HFFc6 (cell line): ENCODE measurements around the gene DRAXIN. TPM values are rescaled to one million over a fixed set of nuclear protein-coding genes. Genes with fewer than 3 reads are reported as not detected.
A peak's percentile ranks its signal among the peaks of the same experiment; 100 is the strongest.

Experiments used
- DNase-seq: peaks from one replicate; pipeline ENCODE4 v3.0.0-alpha.2; 2018
- H3K27ac Mint-ChIP-seq: 2 replicates; pipeline ENCODE4 v1.8.0; 2020; ENCODE audit warnings: mild to moderate bottlenecking, mixed read lengths
- H3K27me3 Mint-ChIP-seq: 2 replicates; pipeline ENCODE4 v1.8.0; 2021; ENCODE audit warnings: mild to moderate bottlenecking, moderate library complexity, mixed read lengths; ENCODE audit not compliant: insufficient read depth
- H3K36me3 Mint-ChIP-seq: 2 replicates; pipeline ENCODE4 v1.8.0; 2021; ENCODE audit warnings: low read depth, mixed read lengths
- H3K4me1 Mint-ChIP-seq: 2 replicates; pipeline ENCODE4 v1.8.0; 2020; ENCODE audit warnings: low read depth, mixed read lengths
- H3K4me3 Mint-ChIP-seq: 2 replicates; pipeline ENCODE4 v1.8.0; 2020; ENCODE audit warnings: mild to moderate bottlenecking, moderate library complexity, mixed read lengths
- H3K9me3 Mint-ChIP-seq: 2 replicates; pipeline ENCODE4 v1.8.0; 2020; ENCODE audit warnings: mild to moderate bottlenecking, mixed read lengths
- CTCF ChIP-seq: fragments of 200-600 bp; sonication (generic); IDR thresholded peaks from 2 replicates; pipeline ENCODE4 v1.5.0; 2021; ENCODE audit warnings: antibody characterized with exemption, mild to moderate bottlenecking
- total RNA-seq, 6 experiments: library from RNA; stranded (reverse); fragmentation: NEBNext Ultra II Directional; extraction: Animal tissue kit (Norgen Biotek cat#: 25700); gene quantifications; 2 replicates in 1 of 6; 3 replicates in 5 of 6; pipeline ENCODE4 v1.2.3, GENCODE V29; 2021

Gene DRAXIN
- total RNA-seq, 6 experiments from 2014 or later, result not detected

DNA sequence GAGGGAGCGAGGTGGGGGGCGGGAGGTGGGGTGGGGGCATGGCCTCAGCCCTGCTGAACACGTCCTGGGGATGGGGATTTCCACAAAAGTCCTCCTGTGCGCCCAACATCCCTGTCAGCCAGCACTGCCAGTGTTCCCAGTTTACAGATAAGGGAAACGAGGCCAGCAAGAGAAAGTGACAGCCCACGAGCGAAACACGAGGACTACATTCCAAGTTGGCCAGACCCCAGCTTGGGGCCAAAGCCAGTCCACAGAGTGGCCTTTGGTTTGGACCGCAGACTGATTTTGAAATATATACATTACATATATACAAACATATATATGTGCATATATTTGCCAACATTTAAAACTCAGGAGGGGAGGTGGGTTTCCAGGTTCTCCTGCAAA is 42.3 kb upstream of the DRAXIN start:
- no peak overlapping the region for H3K27ac Mint-ChIP-seq
- peaks cover 5% of the 10 kb centered on the region; the same call in 1 of the 2 replicates for H3K4me1 Mint-ChIP-seq
- H3K36me3 Mint-ChIP-seq, result no peaks in the 10 kb centered on the region

DNA sequence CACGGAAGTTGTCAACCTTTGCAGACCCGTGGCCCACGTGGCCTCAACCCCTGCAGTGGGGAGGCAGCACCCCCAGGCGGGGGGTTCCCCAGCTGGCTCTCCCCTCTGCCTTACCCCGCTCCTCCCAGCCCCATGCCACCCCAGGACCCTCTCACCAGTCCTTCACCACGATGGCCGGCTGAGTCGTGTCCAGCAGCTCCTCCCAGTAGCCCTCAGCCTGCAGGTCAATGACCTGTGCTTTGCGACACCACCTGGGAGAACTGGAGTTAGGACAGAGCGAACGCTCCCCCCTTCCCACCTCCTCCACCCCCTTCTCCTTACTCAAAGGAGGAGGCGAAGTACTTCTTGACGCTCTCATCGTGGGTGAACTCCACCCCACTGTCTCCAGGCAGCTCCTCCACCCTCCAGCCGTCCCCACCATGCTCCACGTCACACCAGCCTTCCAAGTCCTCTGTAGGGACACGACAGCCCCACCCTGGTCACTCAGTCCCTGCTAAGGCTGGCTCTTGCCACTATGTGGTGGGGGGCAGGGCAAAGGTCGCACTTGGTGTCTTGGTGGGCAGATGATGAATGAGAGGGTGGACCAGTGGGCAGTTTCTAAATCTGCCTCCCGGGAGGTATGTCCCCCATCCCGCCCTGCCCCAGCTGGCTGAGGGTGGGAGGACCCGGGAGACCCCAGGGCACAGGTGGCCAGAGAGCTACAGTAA is 41.7 kb upstream of the DRAXIN start:
- H3K4me3 Mint-ChIP-seq, result no peak overlapping the region
- no peak for DNase-seq

More for the DNA sequence above, 42.3 kb upstream of the DRAXIN start:
- TF ChIP-seq CTCF, result no peak
- Mint-ChIP-seq H3K27me3 (peaks cover 16% of the 10 kb centered on the region), H3K9me3 (no peaks in the 10 kb centered on the region), H3K4me3 (no peak overlapping the region)
- no peak for DNase-seq

GRCh38 chr1:11650331-11650991 is 41.0 kb upstream of the DRAXIN start:
- Mint-ChIP-seq H3K4me3 (peak overlapping the region; percentile 46; the same call in 1 of the 2 replicates), H3K27me3 (peaks cover 16% of the 10 kb centered on the region), H3K36me3 (no peaks in the 10 kb centered on the region), H3K27ac (no peak overlapping the region), H3K9me3 (no peaks in the 10 kb centered on the region), H3K4me1 (peaks cover 5% of the 10 kb centered on the region; the same call in 1 of the 2 replicates)
- DNase-seq, result peak; percentile 28
- TF ChIP-seq CTCF, result peak; percentile 73

More for the DNA sequence above, 41.7 kb upstream of the DRAXIN start:
- Mint-ChIP-seq H3K27me3 (peaks cover 16% of the 10 kb centered on the region), H3K27ac (no peak overlapping the region), H3K36me3 (no peaks in the 10 kb centered on the region), H3K9me3 (no peaks in the 10 kb centered on the region), H3K4me1 (peaks cover 5% of the 10 kb centered on the region; the same call in 1 of the 2 replicates)
- TF ChIP-seq CTCF, result no peak

- TF ChIP-seq CTCF, result no peak
- DNase-seq, result no peak
- peaks cover 5% of the 10 kb centered on the region; the same call in 1 of the 2 replicates for H3K4me1 Mint-ChIP-seq
- H3K9me3 Mint-ChIP-seq, result no peaks in the 10 kb centered on the region
- H3K27ac Mint-ChIP-seq, result no peak overlapping the region
- peaks cover 16% of the 10 kb centered on the region for H3K27me3 Mint-ChIP-seq
- peak overlapping the region; percentile 46; the same call in 1 of the 2 replicates for H3K4me3 Mint-ChIP-seq
- H3K36me3 Mint-ChIP-seq, result no peaks in the 10 kb centered on the region
Measured at GRCh38 chr1:11651017-11651416, 40.5 kb upstream of the DRAXIN start.

- H3K9me3 Mint-ChIP-seq, result no peaks in the 10 kb centered on the region
- H3K36me3 Mint-ChIP-seq, result no peaks in the 10 kb centered on the region
- H3K4me3 Mint-ChIP-seq, result no peak overlapping the region
- H3K27me3 Mint-ChIP-seq, result peaks cover 12% of the 10 kb centered on the region
- DNase-seq, result no peak
- no peak for TF ChIP-seq CTCF
- peaks cover 5% of the 10 kb centered on the region; the same call in 1 of the 2 replicates for H3K4me1 Mint-ChIP-seq
- no peak overlapping the region for H3K27ac Mint-ChIP-seq
Measured at GRCh38 chr1:11652203-11652780, 39.2 kb upstream of the DRAXIN start.
